ENCODE measurements around the gene ZRANB3. TPM values are rescaled to one million over a fixed set of nuclear protein-coding genes. Genes with fewer than 3 reads are reported as not detected.
"Not testable (repeated sequence)": the region's sequence is repeated elsewhere in the genome, so short reads cannot be mapped to it uniquely, and the experiment has no call there.

ZRANB3 gene
- total RNA-seq, 1 donor from 2014 or later: 8.5 TPM

- no peak overlapping the region for H3K4me3 ChIP-seq (ENCODE audit: low read depth, low read length)
- H3K36me3 ChIP-seq (ENCODE audit: control insufficient read depth, insufficient read depth, low read length): no peaks in the 10 kb centered on the region
- H3K27me3 ChIP-seq (ENCODE audit: control insufficient read depth, insufficient read depth, low read length): no peaks in the 10 kb centered on the region
- DNase-seq (ENCODE audit: low read depth): no peak
- TF ChIP-seq CTCF (IDR thresholded peaks at IDR 0.05; ENCODE audit: insufficient read depth, low read length, poor library complexity, severe bottlenecking): no peak
Observed at GRCh38 chr2:135304694-135305093, 226.3 kb downstream of the ZRANB3 start.

GRCh38 chr2:135299658-135300244 is 231.3 kb downstream of the ZRANB3 start:
- H3K4me3 ChIP-seq (ENCODE audit: low read depth, low read length): no peak overlapping the region
- no peak for TF ChIP-seq CTCF (IDR thresholded peaks at IDR 0.05; ENCODE audit: insufficient read depth, low read length, poor library complexity, severe bottlenecking)
- no peaks in the 10 kb centered on the region for H3K27me3 ChIP-seq (ENCODE audit: control insufficient read depth, insufficient read depth, low read length)
- H3K36me3 ChIP-seq (ENCODE audit: control insufficient read depth, insufficient read depth, low read length): no peaks in the 10 kb centered on the region
- no peak for DNase-seq (ENCODE audit: low read depth)

DNA sequence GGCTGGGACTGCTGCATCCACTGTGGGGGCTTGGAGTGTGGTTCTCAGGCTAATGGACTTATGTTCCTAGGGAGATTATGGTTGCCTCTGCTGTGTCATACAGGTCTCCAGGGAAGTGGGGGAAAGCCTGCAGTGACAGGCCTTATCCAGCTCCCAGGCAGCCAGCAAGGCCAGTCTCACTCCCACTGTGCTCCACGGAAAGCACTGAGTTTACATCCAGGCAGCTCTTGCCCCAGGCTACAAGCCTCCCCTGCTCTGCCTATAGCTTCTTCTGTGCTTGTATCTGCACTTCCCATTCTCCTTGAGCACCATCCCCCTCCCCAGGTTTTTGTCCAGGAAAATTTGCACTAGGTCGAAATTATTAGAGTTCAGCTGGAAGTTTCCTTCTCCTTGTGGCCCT is 231.9 kb downstream of the ZRANB3 start:
- no peak for TF ChIP-seq CTCF (IDR thresholded peaks at IDR 0.05; ENCODE audit: insufficient read depth, low read length, poor library complexity, severe bottlenecking)
- Histone ChIP-seq H3K27me3 (ENCODE audit: control insufficient read depth, insufficient read depth, low read length) (no peaks in the 10 kb centered on the region), H3K36me3 (ENCODE audit: control insufficient read depth, insufficient read depth, low read length) (no peaks in the 10 kb centered on the region), H3K4me3 (ENCODE audit: low read depth, low read length) (no peak overlapping the region)
- DNase-seq (ENCODE audit: low read depth): no peak

GRCh38 chr2:135287121-135287520 is 243.9 kb downstream of the ZRANB3 start:
- not testable (repeated sequence) for H3K4me3 ChIP-seq (ENCODE audit: low read depth, low read length); DNase-seq (ENCODE audit: low read depth); H3K27me3 ChIP-seq (ENCODE audit: control insufficient read depth, insufficient read depth, low read length); H3K36me3 ChIP-seq (ENCODE audit: control insufficient read depth, insufficient read depth, low read length)

GRCh38 chr2:135285391-135285790 is 245.6 kb downstream of the ZRANB3 start:
- no peak for DNase-seq (ENCODE audit: low read depth)
- H3K36me3 ChIP-seq (ENCODE audit: control insufficient read depth, insufficient read depth, low read length): no peaks in the 10 kb centered on the region
- TF ChIP-seq CTCF (IDR thresholded peaks at IDR 0.05; ENCODE audit: insufficient read depth, low read length, poor library complexity, severe bottlenecking): no peak
- H3K27me3 ChIP-seq (ENCODE audit: control insufficient read depth, insufficient read depth, low read length): no peaks in the 10 kb centered on the region
- no peak overlapping the region for H3K4me3 ChIP-seq (ENCODE audit: low read depth, low read length)

- no peaks in the 10 kb centered on the region for H3K36me3 ChIP-seq (ENCODE audit: control insufficient read depth, insufficient read depth, low read length)
- no peaks in the 10 kb centered on the region for H3K27me3 ChIP-seq (ENCODE audit: control insufficient read depth, insufficient read depth, low read length)
- H3K4me3 ChIP-seq (ENCODE audit: low read depth, low read length): no peak overlapping the region
- TF ChIP-seq CTCF (IDR thresholded peaks at IDR 0.05; ENCODE audit: insufficient read depth, low read length, poor library complexity, severe bottlenecking): no peak
- no peak for DNase-seq (ENCODE audit: low read depth)
Observed at GRCh38 chr2:135281379-135281778, 249.6 kb downstream of the ZRANB3 start.
